K562 (cell line): ENCODE data around the gene LRRC57. TPM values are rescaled to one million over a fixed set of nuclear protein-coding genes. Genes with fewer than 3 reads are reported as not detected.

Experiments used
- CBX5 ChIP-seq: IDR thresholded peaks from 2 replicates; pipeline ENCODE4 v1.6.1; 2014; ENCODE audit warnings: low read depth, borderline replicate concordance
- GABPB1 ChIP-seq: sonication (generic); formaldehyde crosslinking; IDR thresholded peaks from 2 replicates; pipeline ENCODE4 v1.8.0; 2022; ENCODE audit warnings: mild to moderate bottlenecking, missing genetic modification reagents
- HMG20A ChIP-seq: fragments of 450-650 bp; formaldehyde crosslinking; conservative IDR thresholded peaks from 2 replicates; pipeline ENCODE4 v1.4.0; 2020; ENCODE audit warnings: mild to moderate bottlenecking, mixed read lengths
- HNRNPK ChIP-seq: fragments of 200-400 bp; formaldehyde crosslinking; IDR thresholded peaks from one replicate; pipeline ENCODE4 v1.6.1; 2018; ENCODE audit warnings: mild to moderate bottlenecking, low read depth, low read length; ENCODE audit not compliant: poor library complexity, severe bottlenecking
- HSF4 ChIP-seq: fragments of 250-450 bp; sonication (Bioruptor Pico); IDR thresholded peaks from 2 replicates; pipeline ENCODE4 v2.1.2; 2022; ENCODE audit warnings: mild to moderate bottlenecking, moderate library complexity, borderline replicate concordance
- KAT8 ChIP-seq: fragments of 450-650 bp; IDR thresholded peaks from 2 replicates; pipeline ENCODE4 v1.6.1; 2016; ENCODE audit warnings: low read depth, mild to moderate bottlenecking
- MBD2 ChIP-seq: sonication (generic); IDR thresholded peaks from 2 replicates; pipeline ENCODE4 v1.6.1; 2016; ENCODE audit warnings: low read depth, borderline replicate concordance
- MTA1 ChIP-seq: fragments of 450-650 bp; IDR thresholded peaks from 2 replicates; pipeline ENCODE4 v1.6.1; 2017; ENCODE audit warnings: borderline replicate concordance
- NELFE ChIP-seq: IDR thresholded peaks from 2 replicates; pipeline ENCODE4 v1.6.1; 2011; ENCODE audit warnings: mild to moderate bottlenecking; ENCODE audit not compliant: insufficient read depth, insufficient read length
- NR3C1 ChIP-seq: sonication (generic); formaldehyde crosslinking; IDR thresholded peaks from 2 replicates; pipeline ENCODE4 v1.8.1; 2022; ENCODE audit warnings: missing genetic modification reagents
- SRSF1 ChIP-seq: fragments of 200-400 bp; formaldehyde crosslinking; IDR thresholded peaks from 2 replicates; pipeline ENCODE4 v1.6.1; 2017; ENCODE audit warnings: mild to moderate bottlenecking, low read depth, low read length, moderate library complexity
- ZNF431 ChIP-seq: sonication (generic); formaldehyde crosslinking; IDR thresholded peaks from 2 replicates; pipeline ENCODE4 v1.8.0; 2022; ENCODE audit warnings: mild to moderate bottlenecking, missing genetic modification reagents
- ZNF584 ChIP-seq: fragments of 200-800 bp; sonication (Bioruptor generic); IDR thresholded peaks from 2 replicates; pipeline ENCODE4 v1.6.1; 2016; ENCODE audit warnings: low read depth, mild to moderate bottlenecking, missing genetic modification characterization, missing compliant biosample characterization
- ZNF696 ChIP-seq: fragments of 250-450 bp; sonication (Bioruptor Pico); conservative IDR thresholded peaks from 2 replicates; pipeline ENCODE4 v1.4.0; 2020; ENCODE audit warnings: mild to moderate bottlenecking, moderate library complexity
- ZNF766 ChIP-seq: fragments of 200-800 bp; sonication (Bioruptor generic); conservative IDR thresholded peaks from 2 replicates; pipeline ENCODE4 v1.6.1; 2016; ENCODE audit warnings: missing genetic modification characterization, missing compliant biosample characterization
- ZNF778 ChIP-seq: fragments of 450-650 bp; formaldehyde crosslinking; IDR thresholded peaks from 2 replicates; pipeline ENCODE4 v1.4.0; 2020; ENCODE audit warnings: mild to moderate bottlenecking, moderate library complexity
- polyA plus RNA-seq, 8 experiments: library from polyadenylated mRNA; depleted of rRNA in 4 of 8; stranded (reverse) in 5 of 8; unstranded in 3 of 8; fragments of >200 nt; fragmentation: Nextera tagmentation in 2 of 8; fragmentation: Illumina TruSeq in 1 of 8; extraction: Ambion mirVana in 2 of 8; extraction: Trizol in 1 of 8; gene quantifications; 2 replicates each; pipeline versions ENCODE4 v1.2.1 to v1.2.3, GENCODE V29; 2011 to 2014; ENCODE audit warnings: inconsistent platforms in 1 of 8, missing spikeins in 1 of 8
- total RNA-seq, 7 experiments: library from RNA; depleted of rRNA in 6 of 7; stranded (reverse); fragments of >200 nt in 6 of 7; fragmentation: Illumina TruSeq in 2 of 7; extraction: Trizol in 2 of 7; gene quantifications; 2 replicates each; pipeline versions ENCODE4 v1.2.1 to v1.2.3, GENCODE V29; 2011 to 2021; ENCODE audit warnings: low replicate concordance in 1 of 7
- TF ChIP-seq, protein P1 (sequence below): fragments of 450-650 bp; IDR thresholded peaks from 2 replicates; pipeline ENCODE4 v1.6.1; 2016; ENCODE audit warnings: low read depth
- TF ChIP-seq, protein P2 (sequence below): fragments of 450-650 bp; IDR thresholded peaks from 2 replicates; pipeline ENCODE4 v1.6.1; 2016
- TF ChIP-seq, protein P3 (sequence below), 2 experiments: fragments of 250-450 bp in 1 of 2; fragments of 450-650 bp in 1 of 2; sonication (Bioruptor Pico) in 1 of 2; IDR thresholded peaks; 2 replicates each; pipeline versions ENCODE4 v1.6.1 to v1.8.0; 2016 to 2021; ENCODE audit warnings: mild to moderate bottlenecking in 2 of 2, moderate library complexity in 2 of 2, missing compliant biosample characterization in 1 of 2, missing genetic modification characterization in 1 of 2

LRRC57 gene
- total and polyA plus RNA-seq, 9 of the 15 experiments (the other 6 are each of a cell fraction or from before 2014, with no cell fraction given): 3.9 to 20.4 (median 14.8) TPM

DNA sequence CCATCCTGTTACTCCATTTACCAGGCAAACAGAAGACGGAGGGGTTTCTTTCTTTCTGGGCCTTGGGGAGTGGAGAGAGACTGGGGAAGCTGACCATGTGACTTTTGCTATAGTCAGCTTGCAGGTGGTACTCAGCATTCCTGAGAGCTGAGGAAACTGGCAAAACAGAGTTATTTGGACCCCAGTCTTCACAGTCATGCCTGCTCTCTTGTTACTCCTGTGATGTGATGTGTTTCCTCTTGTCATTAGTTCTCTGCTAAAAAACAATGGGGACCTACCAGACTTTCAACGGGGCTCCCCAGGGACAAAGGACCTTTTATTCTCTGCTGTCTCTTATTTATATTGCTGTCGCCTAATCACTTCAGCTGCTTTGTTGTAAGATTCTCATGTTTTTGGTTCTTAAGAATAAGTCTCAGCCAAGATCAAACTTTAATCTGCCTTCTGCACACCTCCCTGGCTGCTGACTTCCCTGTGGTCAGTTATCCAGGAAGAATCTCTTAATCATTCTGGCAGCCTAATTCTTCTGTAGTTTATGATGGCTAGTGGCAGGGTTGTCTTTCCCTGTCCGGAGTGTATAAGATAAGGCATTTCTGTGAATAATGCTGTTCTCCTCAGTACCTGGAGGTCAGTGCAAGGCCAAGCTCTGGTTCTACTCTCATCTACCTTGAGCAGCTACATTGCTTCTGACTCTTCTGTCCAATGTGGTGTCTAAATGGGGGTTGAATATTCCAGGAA lies 35.6 kb upstream of the LRRC57 start (continued):
- TF ChIP-seq, protein P1, sequence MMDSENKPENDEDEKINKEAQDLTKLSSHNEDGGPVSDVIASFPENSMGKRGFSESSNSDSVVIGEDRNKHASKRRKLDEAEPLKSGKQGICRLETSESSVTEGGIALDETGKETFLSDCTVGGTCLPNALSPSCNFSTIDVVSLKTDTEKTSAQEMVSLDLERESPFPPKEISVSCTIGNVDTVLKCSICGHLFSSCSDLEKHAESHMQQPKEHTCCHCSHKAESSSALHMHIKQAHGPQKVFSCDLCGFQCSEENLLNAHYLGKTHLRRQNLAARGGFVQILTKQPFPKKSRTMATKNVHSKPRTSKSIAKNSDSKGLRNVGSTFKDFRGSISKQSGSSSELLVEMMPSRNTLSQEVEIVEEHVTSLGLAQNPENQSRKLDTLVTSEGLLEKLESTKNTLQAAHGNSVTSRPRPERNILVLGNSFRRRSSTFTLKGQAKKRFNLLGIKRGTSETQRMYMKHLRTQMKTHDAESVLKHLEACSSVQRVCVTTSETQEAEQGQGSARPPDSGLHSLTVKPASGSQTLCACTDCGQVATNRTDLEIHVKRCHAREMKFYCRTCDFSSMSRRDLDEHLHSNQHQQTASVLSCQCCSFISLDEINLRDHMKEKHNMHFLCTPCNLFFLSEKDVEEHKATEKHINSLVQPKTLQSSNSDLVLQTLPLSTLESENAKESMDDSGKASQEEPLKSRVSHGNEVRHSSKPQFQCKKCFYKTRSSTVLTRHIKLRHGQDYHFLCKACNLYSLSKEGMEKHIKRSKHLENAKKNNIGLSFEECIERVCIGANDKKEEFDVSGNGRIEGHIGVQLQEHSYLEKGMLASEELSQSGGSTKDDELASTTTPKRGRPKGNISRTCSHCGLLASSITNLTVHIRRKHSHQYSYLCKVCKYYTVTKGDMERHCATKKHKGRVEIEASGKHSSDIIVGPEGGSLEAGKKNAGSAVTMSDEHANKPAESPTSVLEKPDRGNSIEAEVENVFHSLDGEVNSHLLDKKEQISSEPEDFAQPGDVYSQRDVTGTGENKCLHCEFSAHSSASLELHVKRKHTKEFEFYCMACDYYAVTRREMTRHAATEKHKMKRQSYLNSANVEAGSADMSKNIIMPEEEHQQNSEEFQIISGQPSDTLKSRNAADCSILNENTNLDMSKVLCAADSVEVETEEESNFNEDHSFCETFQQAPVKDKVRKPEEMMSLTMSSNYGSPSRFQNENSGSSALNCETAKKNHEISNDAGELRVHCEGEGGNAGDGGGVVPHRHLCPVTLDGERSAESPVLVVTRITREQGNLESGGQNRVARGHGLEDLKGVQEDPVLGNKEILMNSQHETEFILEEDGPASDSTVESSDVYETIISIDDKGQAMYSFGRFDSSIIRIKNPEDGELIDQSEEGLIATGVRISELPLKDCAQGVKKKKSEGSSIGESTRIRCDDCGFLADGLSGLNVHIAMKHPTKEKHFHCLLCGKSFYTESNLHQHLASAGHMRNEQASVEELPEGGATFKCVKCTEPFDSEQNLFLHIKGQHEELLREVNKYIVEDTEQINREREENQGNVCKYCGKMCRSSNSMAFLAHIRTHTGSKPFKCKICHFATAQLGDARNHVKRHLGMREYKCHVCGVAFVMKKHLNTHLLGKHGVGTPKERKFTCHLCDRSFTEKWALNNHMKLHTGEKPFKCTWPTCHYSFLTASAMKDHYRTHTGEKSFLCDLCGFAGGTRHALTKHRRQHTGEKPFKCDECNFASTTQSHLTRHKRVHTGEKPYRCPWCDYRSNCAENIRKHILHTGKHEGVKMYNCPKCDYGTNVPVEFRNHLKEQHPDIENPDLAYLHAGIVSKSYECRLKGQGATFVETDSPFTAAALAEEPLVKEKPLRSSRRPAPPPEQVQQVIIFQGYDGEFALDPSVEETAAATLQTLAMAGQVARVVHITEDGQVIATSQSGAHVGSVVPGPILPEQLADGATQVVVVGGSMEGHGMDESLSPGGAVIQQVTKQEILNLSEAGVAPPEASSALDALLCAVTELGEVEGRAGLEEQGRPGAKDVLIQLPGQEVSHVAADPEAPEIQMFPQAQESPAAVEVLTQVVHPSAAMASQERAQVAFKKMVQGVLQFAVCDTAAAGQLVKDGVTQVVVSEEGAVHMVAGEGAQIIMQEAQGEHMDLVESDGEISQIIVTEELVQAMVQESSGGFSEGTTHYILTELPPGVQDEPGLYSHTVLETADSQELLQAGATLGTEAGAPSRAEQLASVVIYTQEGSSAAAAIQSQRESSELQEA: no peak
- TF ChIP-seq MBD2: 0 out of 2 replicates have a peak, but pooled peaks have one; percentile 23
- TF ChIP-seq, protein P2, sequence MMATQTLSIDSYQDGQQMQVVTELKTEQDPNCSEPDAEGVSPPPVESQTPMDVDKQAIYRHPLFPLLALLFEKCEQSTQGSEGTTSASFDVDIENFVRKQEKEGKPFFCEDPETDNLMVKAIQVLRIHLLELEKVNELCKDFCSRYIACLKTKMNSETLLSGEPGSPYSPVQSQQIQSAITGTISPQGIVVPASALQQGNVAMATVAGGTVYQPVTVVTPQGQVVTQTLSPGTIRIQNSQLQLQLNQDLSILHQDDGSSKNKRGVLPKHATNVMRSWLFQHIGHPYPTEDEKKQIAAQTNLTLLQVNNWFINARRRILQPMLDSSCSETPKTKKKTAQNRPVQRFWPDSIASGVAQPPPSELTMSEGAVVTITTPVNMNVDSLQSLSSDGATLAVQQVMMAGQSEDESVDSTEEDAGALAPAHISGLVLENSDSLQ: peak; percentile 80
- TF ChIP-seq GABPB1 (CRISPR knock-in tag): no peak
- TF ChIP-seq HMG20A (CRISPR knock-in tag): no peak
- no peak for TF ChIP-seq ZNF431
- no peak for TF ChIP-seq KAT8
- TF ChIP-seq ZNF766 (CRISPR knock-in tag): no peak
- no peak for TF ChIP-seq HNRNPK
- no peak for TF ChIP-seq ZNF696 (CRISPR knock-in tag)
- TF ChIP-seq CBX5: no peak
- TF ChIP-seq HSF4 (CRISPR knock-in tag): no peak
- TF ChIP-seq SRSF1: no peak
- no peak for TF ChIP-seq ZNF778 (CRISPR knock-in tag)
- TF ChIP-seq NELFE: no peak
- no peak for TF ChIP-seq ZNF584 (CRISPR knock-in tag)
- TF ChIP-seq MTA1: peak; percentile 76; the same call in 1 of the 2 replicates
- TF ChIP-seq, protein P3, sequence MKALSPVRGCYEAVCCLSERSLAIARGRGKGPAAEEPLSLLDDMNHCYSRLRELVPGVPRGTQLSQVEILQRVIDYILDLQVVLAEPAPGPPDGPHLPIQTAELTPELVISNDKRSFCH (CRISPR knock-in tag; IDR thresholded peaks at IDR 0.05): no peak
- TF ChIP-seq, protein P3 (tag; IDR thresholded peaks at IDR 0.05): no peak
- no peak for TF ChIP-seq NR3C1 (CRISPR knock-in tag)
